ENCODE data around the gene MAVS. TPM values are rescaled to one million over a fixed set of nuclear protein-coding genes. Genes with fewer than 3 reads are reported as not detected.

Gene MAVS
- total RNA-seq, 1 experiment from 2014 or later = 24.2 TPM

- TF ChIP-seq CTCF (conservative IDR thresholded peaks at IDR 0.05) = no peak
- no peaks in the 10 kb centered on the region for H3K79me1 ChIP-seq (ENCODE audit: insufficient read depth, low read depth, low read length, poor library complexity, severe bottlenecking)
- H3K9me3 ChIP-seq (ENCODE audit: control insufficient read depth, low read depth, low read length) = no peaks in the 10 kb centered on the region
- Mint-ChIP-seq H3K9me3 (no peaks in the 10 kb centered on the region), H3K4me3 (no peak overlapping the region; a peak in 1 of 5 replicates), H3K36me3 (ENCODE audit: insufficient read depth in 1 of 3, low read depth in 3 of 3) (no peaks in the 10 kb centered on the region; a peak in 1 of 7 replicates), H3K27ac (no peak overlapping the region; a peak in 1 of 7 replicates), H3K27me3 (ENCODE audit: low read depth) (peaks cover 9% of the 10 kb centered on the region), H3K4me1 (peaks cover 18 to 28% of the 10 kb centered on the region in 2 experiments)
- no peak overlapping the region for H3K9ac ChIP-seq (ENCODE audit: extremely low read depth, insufficient read length, low read length)
- no peak overlapping the region for H3K4ac ChIP-seq (ENCODE audit: low read depth, low read length)
- no peak overlapping the region for H4K5ac ChIP-seq (ENCODE audit: insufficient read length, low read depth, low read length)
- H3K79me2 ChIP-seq (ENCODE audit: insufficient read depth, low read length) = no peaks in the 10 kb centered on the region
- no peak overlapping the region for H2BK120ac ChIP-seq (ENCODE audit: low read depth, low read length, poor library complexity, severe bottlenecking)
- no peaks in the 10 kb centered on the region for H4K20me1 ChIP-seq (ENCODE audit: control insufficient read depth, insufficient read depth, insufficient read length)
- no peak overlapping the region for H3T11ph ChIP-seq (ENCODE audit: low read length)
- H3K4me2 ChIP-seq (ENCODE audit: insufficient read depth, insufficient read length, low read length) = no peak overlapping the region
- H4K8ac ChIP-seq (replicated peaks; ENCODE audit: insufficient read length, low read depth, low read length) = no peak overlapping the region
- no peak overlapping the region for H2BK5ac ChIP-seq (ENCODE audit: insufficient read length, low read length)
- peaks cover 3% of the 10 kb centered on the region; the same call in 1 of the 2 replicates for H3K4me1 ChIP-seq (ENCODE audit: insufficient read depth, low read length)
- H3K23ac ChIP-seq (ENCODE audit: insufficient read length, low read depth, low read length) = no peak overlapping the region
- H3K23me2 ChIP-seq (ENCODE audit: insufficient read length, low read depth, low read length, poor library complexity, severe bottlenecking) = no peaks in the 10 kb centered on the region
- no peak overlapping the region for H2BK12ac ChIP-seq (ENCODE audit: insufficient read length, low read depth, low read length)
- H3K27ac ChIP-seq (ENCODE audit: insufficient read length, low read depth, low read length) = no peak overlapping the region
- no peak overlapping the region for H2BK15ac ChIP-seq (ENCODE audit: low read depth, low read length)
- no peak overlapping the region for H3K56ac ChIP-seq (ENCODE audit: insufficient read length, low read depth, low read length)
- no peaks in the 10 kb centered on the region for H3K27me3 ChIP-seq (ENCODE audit: insufficient read depth, low read length)
- no CpG with 5 or more reads among the region's 9 CpGs for WGBS (ENCODE audit: extremely low coverage, insufficient read length, low lambda C conversion rate)
- H4K91ac ChIP-seq (ENCODE audit: insufficient read length, low read depth, low read length) = no peak overlapping the region
- H2AK5ac ChIP-seq (ENCODE audit: insufficient read length, low read length) = no peak overlapping the region
- no peak for DNase-seq
- H3K14ac ChIP-seq (ENCODE audit: insufficient read depth, low read length) = no peak overlapping the region
- H3K18ac ChIP-seq (ENCODE audit: insufficient read length, low read depth, low read length) = no peak overlapping the region
- no peak overlapping the region for H2AFZ ChIP-seq (ENCODE audit: low read length)
- no peak overlapping the region for H2BK20ac ChIP-seq (ENCODE audit: low read depth, low read length, poor library complexity, severe bottlenecking)
Measured at GRCh38 chr20:3812259-3812681, 34.4 kb upstream of the MAVS start.
